GM23338 (cell line): Measurements from ENCODE around the gene NDUFB4. TPM values are rescaled to one million over a fixed set of nuclear protein-coding genes. Genes with fewer than 3 reads are reported as not detected.
"Not testable (repeated sequence)": the region's sequence is repeated elsewhere in the genome, so short reads cannot be mapped to it uniquely, and the experiment has no call there.

Experiments
- ATAC-seq: fragments of 200-7000 bp; cut with Tn5 transposase; 3 replicates; pipeline ENCODE4 v1.9.1; 2020
- DNase-seq: peaks from one replicate; pipeline ENCODE4 v3.0.0-alpha.2; 2015; ENCODE audit warnings: low spot score
- H2AFZ ChIP-seq: fragments of 200-600 bp; sonication (generic); 2 replicates; pipeline ENCODE4 v1.8.0; 2016; ENCODE audit warnings: antibody characterized with exemption, mild to moderate bottlenecking, moderate library complexity
- H3F3A ChIP-seq: fragments of 200-600 bp; sonication (generic); replicated peaks from 2 replicates; pipeline ENCODE4 v1.8.0; 2017; ENCODE audit warnings: antibody characterized with exemption, mixed run types, low read depth
- H3K27ac ChIP-seq: fragments of 200-600 bp; sonication (generic); 2 replicates; pipeline ENCODE4 v1.6.1; 2016; ENCODE audit warnings: low read depth
- H3K27me3 ChIP-seq: fragments of 200-600 bp; sonication (generic); 2 replicates; pipeline ENCODE4 v1.8.0; 2016; ENCODE audit warnings: mild to moderate bottlenecking, mixed run types, moderate library complexity; ENCODE audit not compliant: insufficient read depth
- H3K36me3 ChIP-seq: fragments of 200-600 bp; sonication (generic); 2 replicates; pipeline ENCODE4 v1.8.0; 2016; ENCODE audit warnings: mild to moderate bottlenecking; ENCODE audit not compliant: insufficient read depth
- H3K4me1 ChIP-seq: fragments of 200-600 bp; sonication (generic); 2 replicates; pipeline ENCODE4 v1.8.0; 2016; ENCODE audit warnings: mild to moderate bottlenecking, moderate library complexity; ENCODE audit not compliant: insufficient read depth
- H3K4me2 ChIP-seq: fragments of 200-600 bp; sonication (generic); 2 replicates; pipeline ENCODE4 v1.7.1; 2017; ENCODE audit warnings: mixed run types
- H3K4me3 ChIP-seq: fragments of 200-600 bp; sonication (generic); 2 replicates; pipeline ENCODE4 v1.6.1; 2016; ENCODE audit warnings: mixed run types
- H3K79me2 ChIP-seq: fragments of 200-600 bp; sonication (generic); replicated peaks from 2 replicates; pipeline ENCODE4 v1.8.0; 2017; ENCODE audit warnings: mild to moderate bottlenecking; ENCODE audit not compliant: insufficient read depth
- H3K9me2 ChIP-seq: fragments of 200-600 bp; sonication (generic); 2 replicates; pipeline ENCODE4 v1.8.0; 2017; ENCODE audit not compliant: insufficient read depth
- H4K20me1 ChIP-seq: fragments of 200-600 bp; sonication (generic); replicated peaks from 2 replicates; pipeline ENCODE4 v1.8.0; 2017; ENCODE audit warnings: mild to moderate bottlenecking; ENCODE audit not compliant: insufficient read depth
- H3K27ac Mint-ChIP-seq: 2 replicates; pipeline ENCODE4 v1.8.0; 2020; ENCODE audit warnings: inconsistent platforms, mild to moderate bottlenecking, moderate library complexity, mixed read lengths
- H3K27me3 Mint-ChIP-seq: 3 replicates; pipeline ENCODE4 v1.8.0; 2022; ENCODE audit warnings: low read depth, mild to moderate bottlenecking, moderate library complexity, mixed read lengths, inconsistent platforms; ENCODE audit not compliant: insufficient read depth, poor library complexity
- H3K36me3 Mint-ChIP-seq: 3 replicates; pipeline ENCODE4 v1.8.0; 2021; ENCODE audit warnings: low read depth, mild to moderate bottlenecking, inconsistent platforms, moderate library complexity, mixed read lengths
- H3K4me1 Mint-ChIP-seq: 3 replicates; pipeline ENCODE4 v1.8.0; 2020; ENCODE audit warnings: mild to moderate bottlenecking, inconsistent platforms, mixed read lengths
- H3K4me3 Mint-ChIP-seq: 3 replicates; pipeline ENCODE4 v1.8.0; 2021; ENCODE audit warnings: moderate library complexity, mild to moderate bottlenecking, inconsistent platforms, mixed read lengths
- H3K9me3 Mint-ChIP-seq: 3 replicates; pipeline ENCODE4 v1.8.0; 2020; ENCODE audit warnings: moderate library complexity, mild to moderate bottlenecking, inconsistent platforms, mixed read lengths
- CREB1 ChIP-seq: fragments of 250-450 bp; sonication (Bioruptor Pico); IDR thresholded peaks from 2 replicates; pipeline ENCODE4 v1.5.0; 2020; ENCODE audit warnings: low read depth, mild to moderate bottlenecking, moderate library complexity
- EZH2phosphoT487 ChIP-seq: fragments of 200-600 bp; sonication (generic); IDR thresholded peaks from one replicate; pipeline ENCODE4 v1.8.1; 2018; ENCODE audit warnings: antibody characterized with exemption; ENCODE audit not compliant: unreplicated experiment
- NANOG ChIP-seq: IDR thresholded peaks from 2 replicates; pipeline ENCODE4 v1.6.1; 2016; ENCODE audit warnings: antibody characterized with exemption, borderline replicate concordance
- REST ChIP-seq: IDR thresholded peaks from one replicate; pipeline ENCODE4 v1.6.1; 2018; ENCODE audit warnings: antibody characterized with exemption; ENCODE audit not compliant: unreplicated experiment
- STAT1 ChIP-seq: IDR thresholded peaks from one replicate; pipeline ENCODE4 v1.6.1; 2016; ENCODE audit warnings: antibody characterized with exemption; ENCODE audit not compliant: unreplicated experiment
- ZNF331 ChIP-seq: fragments of 250-450 bp; sonication (Bioruptor Pico); IDR thresholded peaks from 2 replicates; pipeline ENCODE4 v1.5.0; 2020; ENCODE audit warnings: low read depth, mild to moderate bottlenecking, moderate library complexity
- ZNF462 ChIP-seq: fragments of 250-450 bp; sonication (Bioruptor Pico); IDR thresholded peaks from 2 replicates; pipeline ENCODE4 v1.5.0; 2020; ENCODE audit warnings: mild to moderate bottlenecking, moderate library complexity
- polyA plus RNA-seq: library from polyadenylated mRNA; unstranded; fragments of >200 nt; fragmentation: Nextera tagmentation; extraction: Ambion mirVana; gene quantifications from 2 replicates; pipeline ENCODE4 v1.2.1, GENCODE V29; 2016
- total RNA-seq: library from RNA; depleted of rRNA; stranded (reverse); fragments of >200 nt; shearing (Covaris generic); gene quantifications from 2 replicates; pipeline ENCODE4 v1.2.3, GENCODE V29; 2014

Gene NDUFB4
- total and polyA plus RNA-seq, 2 experiments from 2014 or later: 199 to 716 TPM

- DNase-seq (peak; percentile 13), ATAC-seq (no peak)
- peaks cover 6% of the 10 kb centered on the region; the same call in 1 of the 3 replicates for H3K4me1 Mint-ChIP-seq
- Histone ChIP-seq H3K4me2 (no peak overlapping the region), H3K4me1 (peaks cover 9% of the 10 kb centered on the region), H3K9me2 (no peaks in the 10 kb centered on the region), H3K27me3 (no peaks in the 10 kb centered on the region), H3K36me3 (no peaks in the 10 kb centered on the region), H3K79me2 (no peaks in the 10 kb centered on the region), H3K4me3 (no peak overlapping the region), H3F3A (no peaks in the 10 kb centered on the region), H3K27ac (peak overlapping the region; percentile 35; the same call in 1 of the 2 replicates), H4K20me1 (no peaks in the 10 kb centered on the region), H2AFZ (peak overlapping the region; percentile 95)
- H3K27me3 Mint-ChIP-seq: peaks cover 7% of the 10 kb centered on the region
- TF ChIP-seq CREB1 (CRISPR knock-in tag): no peak
- no peak for TF ChIP-seq ZNF462 (CRISPR knock-in tag)
- no peak for TF ChIP-seq EZH2phosphoT487
- TF ChIP-seq REST: no peak
- no peak for TF ChIP-seq NANOG
- no peak for TF ChIP-seq ZNF331 (CRISPR knock-in tag)
- no peak for TF ChIP-seq STAT1
- no peak overlapping the region for H3K27ac Mint-ChIP-seq
- H3K9me3 Mint-ChIP-seq: peaks cover 4% of the 10 kb centered on the region; the same call in 1 of the 3 replicates
- H3K4me3 Mint-ChIP-seq: no peak overlapping the region
- peaks cover 2% of the 10 kb centered on the region; the same call in 2 of the 3 replicates for H3K36me3 Mint-ChIP-seq
Measured at GRCh38 chr3:120615847-120616609, 19.9 kb downstream of the NDUFB4 start.

- not testable (repeated sequence) for ATAC-seq, H3K9me2 ChIP-seq, H3K27ac ChIP-seq, H3K4me2 ChIP-seq, H3K4me3 ChIP-seq, H4K20me1 ChIP-seq, H3K27me3 Mint-ChIP-seq, H3K79me2 ChIP-seq, H3F3A ChIP-seq, H3K27me3 ChIP-seq, H3K4me1 Mint-ChIP-seq, H3K36me3 Mint-ChIP-seq, H3K27ac Mint-ChIP-seq, DNase-seq, H3K4me1 ChIP-seq, H3K4me3 Mint-ChIP-seq, H3K36me3 ChIP-seq
- H3K9me3 Mint-ChIP-seq: peaks cover 11% of the 10 kb centered on the region; the same call in 2 of the 3 replicates
- peak overlapping the region; percentile 95; the same call in 1 of the 2 replicates for H2AFZ ChIP-seq
Measured at GRCh38 chr3:120616745-120617144, 20.6 kb downstream of the NDUFB4 start.
